ENCODE results near the gene SUV39H1. TPM values are rescaled to one million over a fixed set of nuclear protein-coding genes. Genes with fewer than 3 reads are reported as not detected.

The SUV39H1 gene
- total RNA-seq, 1 donor from 2014 or later: 9.4 TPM

GRCh38 chrX:48696909-48697727, 584 bp downstream of the SUV39H1 start:
- TF ChIP-seq EZH2phosphoT487 (IDR thresholded peaks at IDR 0.05): no peak
- no peak for TF ChIP-seq CTCF (IDR thresholded peaks at IDR 0.05)
- TF ChIP-seq EZH2 (IDR thresholded peaks at IDR 0.05): no peak
- Histone ChIP-seq H3K36me3 (no peaks in the 10 kb centered on the region), H3F3A (ENCODE audit: low read depth) (peaks cover 27% of the 10 kb centered on the region), H3K27ac (peak overlapping the region; percentile 98), H3K27me3 (peaks cover 5% of the 10 kb centered on the region), H2AFZ (replicated peaks) (no peak overlapping the region), H3K9ac (peak overlapping the region; percentile 89), H3K4me1 (peaks cover 17% of the 10 kb centered on the region), H4K20me1 (ENCODE audit: low read depth) (no peaks in the 10 kb centered on the region), H3K79me2 (ENCODE audit: low read depth) (peaks cover 29% of the 10 kb centered on the region), H3K4me3 (peak overlapping the region; percentile 80), H3K9me3 (ENCODE audit: low read depth) (no peaks in the 10 kb centered on the region), H3K4me2 (peak overlapping the region; percentile 79)
- Mint-ChIP-seq H3K9me3 (peaks cover 17% of the 10 kb centered on the region), H3K36me3 (peaks cover 3% of the 10 kb centered on the region), H3K4me3 (peak overlapping the region; percentile 87), H3K27ac (peak overlapping the region; percentile 19), H3K4me1 (peaks cover 18% of the 10 kb centered on the region), H3K27me3 (ENCODE audit: insufficient read depth, low read depth) (peaks cover 5% of the 10 kb centered on the region)
- DNase-seq (ENCODE audit: low spot score): peak; percentile 77

- Mint-ChIP-seq H3K4me3 (peak overlapping the region; percentile 87), H3K27me3 (ENCODE audit: insufficient read depth, low read depth) (peaks cover 4% of the 10 kb centered on the region), H3K4me1 (peaks cover 18% of the 10 kb centered on the region), H3K9me3 (peaks cover 15% of the 10 kb centered on the region), H3K27ac (no peak overlapping the region), H3K36me3 (peaks cover 3% of the 10 kb centered on the region)
- Histone ChIP-seq H3K9ac (no peak overlapping the region), H3F3A (ENCODE audit: low read depth) (peaks cover 27% of the 10 kb centered on the region), H3K4me1 (peaks cover 17% of the 10 kb centered on the region), H4K20me1 (ENCODE audit: low read depth) (no peaks in the 10 kb centered on the region), H3K4me2 (peak overlapping the region; percentile 79), H3K27ac (no peak overlapping the region), H3K9me3 (ENCODE audit: low read depth) (no peaks in the 10 kb centered on the region), H3K4me3 (peak overlapping the region; percentile 80), H3K27me3 (peaks cover 5% of the 10 kb centered on the region), H3K79me2 (ENCODE audit: low read depth) (peaks cover 29% of the 10 kb centered on the region), H2AFZ (replicated peaks) (no peak overlapping the region), H3K36me3 (no peaks in the 10 kb centered on the region)
- no peak for TF ChIP-seq EZH2 (IDR thresholded peaks at IDR 0.05)
- no peak for TF ChIP-seq EZH2phosphoT487 (IDR thresholded peaks at IDR 0.05)
- no peak for TF ChIP-seq CTCF (IDR thresholded peaks at IDR 0.05)
- peak; percentile 25 for DNase-seq (ENCODE audit: low spot score)
Observed at GRCh38 chrX:48698306-48698705, 1.8 kb downstream of the SUV39H1 start.

- Histone ChIP-seq H3K27ac (no peak overlapping the region), H3K9me3 (ENCODE audit: low read depth) (no peaks in the 10 kb centered on the region), H3K9ac (no peak overlapping the region), H3K4me1 (peaks cover 17% of the 10 kb centered on the region), H3K36me3 (no peaks in the 10 kb centered on the region), H4K20me1 (ENCODE audit: low read depth) (no peaks in the 10 kb centered on the region), H3K27me3 (no peaks in the 10 kb centered on the region), H2AFZ (replicated peaks) (no peak overlapping the region), H3K4me3 (no peak overlapping the region), H3F3A (ENCODE audit: low read depth) (peaks cover 27% of the 10 kb centered on the region), H3K4me2 (no peak overlapping the region), H3K79me2 (ENCODE audit: low read depth) (peaks cover 29% of the 10 kb centered on the region)
- Mint-ChIP-seq H3K4me3 (no peak overlapping the region), H3K27ac (no peak overlapping the region), H3K4me1 (peaks cover 17% of the 10 kb centered on the region), H3K36me3 (peaks cover 5% of the 10 kb centered on the region), H3K9me3 (peaks cover 17% of the 10 kb centered on the region), H3K27me3 (ENCODE audit: insufficient read depth, low read depth) (peaks cover 3% of the 10 kb centered on the region)
- no peak for DNase-seq (ENCODE audit: low spot score)
- TF ChIP-seq EZH2 (IDR thresholded peaks at IDR 0.05) (no peak), CTCF (IDR thresholded peaks at IDR 0.05) (no peak), EZH2phosphoT487 (IDR thresholded peaks at IDR 0.05) (no peak)
Observed at GRCh38 chrX:48700246-48700645, 3.7 kb downstream of the SUV39H1 start.
